ENCODE results near the gene FIP1L1.

The FIP1L1 gene

GRCh38 chr4:53371049-53371448, 6.4 kb upstream of the FIP1L1 start:
- Histone ChIP-seq H3K79me2 (ENCODE audit: insufficient read depth, low read length) (no peaks in the 10 kb centered on the region), H3K27ac (ENCODE audit: low read depth, low read length) (no peak overlapping the region), H3K4me2 (ENCODE audit: low read depth, low read length, poor library complexity, severe bottlenecking) (no peak overlapping the region), H4K20me1 (ENCODE audit: low read depth, low read length) (no peaks in the 10 kb centered on the region), H3K9me3 (ENCODE audit: insufficient read depth, low read length) (no peaks in the 10 kb centered on the region), H3K36me3 (ENCODE audit: low read length) (no peaks in the 10 kb centered on the region), H3K9me2 (replicated peaks; ENCODE audit: insufficient read depth, low read length) (no peaks in the 10 kb centered on the region), H3K27me3 (ENCODE audit: low read length) (no peaks in the 10 kb centered on the region), H3F3A (ENCODE audit: insufficient read depth) (no peaks in the 10 kb centered on the region), H3K4me3 (ENCODE audit: insufficient read depth, low read length, poor library complexity, severe bottlenecking) (no peak overlapping the region), H3K9ac (ENCODE audit: low read length) (no peak overlapping the region), H2AFZ (ENCODE audit: low read depth, low read length, severe bottlenecking) (no peak overlapping the region)
- TF ChIP-seq EZH2phosphoT487 (conservative IDR thresholded peaks at IDR 0.05; ENCODE audit: low read length) (no peak), CTCF (IDR thresholded peaks at IDR 0.05; ENCODE audit: insufficient read depth, low read length, poor library complexity, severe bottlenecking) (no peak)

- Histone ChIP-seq H3K9ac (ENCODE audit: low read length) (no peak overlapping the region), H3K9me2 (replicated peaks; ENCODE audit: insufficient read depth, low read length) (no peaks in the 10 kb centered on the region), H3K9me3 (ENCODE audit: insufficient read depth, low read length) (no peaks in the 10 kb centered on the region), H3K4me2 (ENCODE audit: low read depth, low read length, poor library complexity, severe bottlenecking) (no peak overlapping the region), H3K4me3 (ENCODE audit: insufficient read depth, low read length, poor library complexity, severe bottlenecking) (no peak overlapping the region), H3K27me3 (ENCODE audit: low read length) (no peaks in the 10 kb centered on the region), H3F3A (ENCODE audit: insufficient read depth) (no peaks in the 10 kb centered on the region), H2AFZ (ENCODE audit: low read depth, low read length, severe bottlenecking) (no peak overlapping the region), H4K20me1 (ENCODE audit: low read depth, low read length) (no peaks in the 10 kb centered on the region), H3K27ac (ENCODE audit: low read depth, low read length) (no peak overlapping the region), H3K36me3 (ENCODE audit: low read length) (no peaks in the 10 kb centered on the region), H3K79me2 (ENCODE audit: insufficient read depth, low read length) (no peaks in the 10 kb centered on the region)
- TF ChIP-seq CTCF (IDR thresholded peaks at IDR 0.05; ENCODE audit: insufficient read depth, low read length, poor library complexity, severe bottlenecking), result no peak
- no peak for TF ChIP-seq EZH2phosphoT487 (conservative IDR thresholded peaks at IDR 0.05; ENCODE audit: low read length)
These were observed 5.5 kb upstream of the FIP1L1 start for GRCh38 chr4:53371843-53372521.

- H3K79me2 ChIP-seq (ENCODE audit: insufficient read depth, low read length), result peaks cover 24% of the 10 kb centered on the region
- H3K9me3 ChIP-seq (ENCODE audit: insufficient read depth, low read length), result no peaks in the 10 kb centered on the region
- no peaks in the 10 kb centered on the region for H4K20me1 ChIP-seq (ENCODE audit: low read depth, low read length)
- no peak overlapping the region for H2AFZ ChIP-seq (ENCODE audit: low read depth, low read length, severe bottlenecking)
- no peaks in the 10 kb centered on the region for H3F3A ChIP-seq (ENCODE audit: insufficient read depth)
- H3K36me3 ChIP-seq (ENCODE audit: low read length), result 0 out of 2 replicates have a peak, but pooled peaks cover 5% of the 10 kb centered on the region
- no peak overlapping the region for H3K4me3 ChIP-seq (ENCODE audit: insufficient read depth, low read length, poor library complexity, severe bottlenecking)
- H3K27ac ChIP-seq (ENCODE audit: low read depth, low read length), result no peak overlapping the region
- no peak overlapping the region for H3K4me2 ChIP-seq (ENCODE audit: low read depth, low read length, poor library complexity, severe bottlenecking)
- no peaks in the 10 kb centered on the region for H3K9me2 ChIP-seq (replicated peaks; ENCODE audit: insufficient read depth, low read length)
- TF ChIP-seq EZH2phosphoT487 (conservative IDR thresholded peaks at IDR 0.05; ENCODE audit: low read length), result no peak
- TF ChIP-seq CTCF (IDR thresholded peaks at IDR 0.05; ENCODE audit: insufficient read depth, low read length, poor library complexity, severe bottlenecking), result no peak
- H3K9ac ChIP-seq (ENCODE audit: low read length), result no peak overlapping the region
- no peaks in the 10 kb centered on the region for H3K27me3 ChIP-seq (ENCODE audit: low read length)
These were observed 2.6 kb upstream of the FIP1L1 start for GRCh38 chr4:53374777-53375258.
